Neural cell (in vitro differentiated cells): ENCODE data around the gene RALGPS1. TPM values are rescaled to one million over a fixed set of nuclear protein-coding genes. Genes with fewer than 3 reads are reported as not detected.

Experiments
- H2AFZ ChIP-seq: fragments of 200-600, 300-800 bp; sonication (generic), shearing (Covaris generic); 2 replicates; pipeline ENCODE4 v1.6.0; 2014; ENCODE audit warnings: low read depth, mild to moderate bottlenecking, antibody characterized with exemption, low read length, moderate library complexity
- H3F3A ChIP-seq: fragments of 200-600 bp; shearing (Covaris generic); 2 replicates; pipeline ENCODE4 v1.6.1; 2016; ENCODE audit warnings: mild to moderate bottlenecking, moderate library complexity, mixed read lengths, antibody characterized with exemption, low read length; ENCODE audit not compliant: insufficient read depth, poor library complexity, severe bottlenecking
- H3K27ac ChIP-seq: fragments of 200-600, 300-800 bp; sonication (generic), shearing (Covaris generic); 2 replicates; pipeline ENCODE4 v1.5.1; 2014; ENCODE audit warnings: mild to moderate bottlenecking, low read length, moderate library complexity
- H3K27me3 ChIP-seq: fragments of 300-800, 200-600 bp; sonication (generic), shearing (Covaris generic); 2 replicates; pipeline ENCODE4 v1.6.0; 2014; ENCODE audit warnings: mild to moderate bottlenecking, low read depth, low read length, moderate library complexity; ENCODE audit not compliant: insufficient read depth
- H3K36me3 ChIP-seq: fragments of 300-800, 200-600 bp; sonication (generic), shearing (Covaris generic); 2 replicates; pipeline ENCODE4 v1.5.1; 2014; ENCODE audit warnings: mild to moderate bottlenecking, antibody characterized with exemption, low read length, moderate library complexity; ENCODE audit not compliant: insufficient read depth
- H3K4me2 ChIP-seq: fragments of 300-800, 200-600 bp; sonication (generic), shearing (Covaris generic); 2 replicates; pipeline ENCODE4 v1.6.0; 2014; ENCODE audit warnings: mild to moderate bottlenecking, low read length
- H3K4me3 ChIP-seq: fragments of 300-800, 200-600 bp; sonication (generic), shearing (Covaris generic); 2 replicates; pipeline ENCODE4 v1.5.1; 2014; ENCODE audit warnings: mild to moderate bottlenecking, low read length, moderate library complexity
- H3K79me2 ChIP-seq: fragments of 200-600 bp; shearing (Covaris generic); replicated peaks from 2 replicates; pipeline ENCODE4 v1.6.0; 2014; ENCODE audit warnings: mild to moderate bottlenecking, low read length, moderate library complexity; ENCODE audit not compliant: insufficient read depth
- H3K9ac ChIP-seq: fragments of 300-800, 200-600 bp; sonication (generic), shearing (Covaris generic); 2 replicates; pipeline ENCODE4 v1.6.1; 2016; ENCODE audit warnings: mild to moderate bottlenecking, low read length, mixed read lengths
- H3K9me2 ChIP-seq: fragments of 200-600 bp; shearing (Covaris generic); 2 replicates; pipeline ENCODE4 v1.6.1; 2016; ENCODE audit warnings: mild to moderate bottlenecking, low read length, mixed read lengths; ENCODE audit not compliant: insufficient read depth
- H3K9me3 ChIP-seq: fragments of 200-600, 300-800 bp; sonication (generic), shearing (Covaris generic); 2 replicates; pipeline ENCODE4 v1.6.1; 2016; ENCODE audit warnings: mild to moderate bottlenecking, mixed run types, low read length, moderate library complexity, mixed read lengths
- H4K20me1 ChIP-seq: fragments of 200-600 bp; shearing (Covaris generic); 2 replicates; pipeline ENCODE4 v1.6.1; 2016; ENCODE audit warnings: mild to moderate bottlenecking, mixed run types; ENCODE audit not compliant: insufficient read depth
- EP300 ChIP-seq: fragments of 450-650 bp; conservative IDR thresholded peaks from 2 replicates; pipeline ENCODE4 v1.6.1; 2014; ENCODE audit warnings: antibody characterized with exemption, mild to moderate bottlenecking, moderate library complexity; ENCODE audit not compliant: poor library complexity, severe bottlenecking
- EZH2 ChIP-seq: fragments of 200-600, 300-800 bp; shearing (Covaris generic), sonication (generic); IDR thresholded peaks from 2 replicates; pipeline ENCODE4 v1.6.1; 2014; ENCODE audit warnings: antibody characterized with exemption, low read length, borderline replicate concordance, mild to moderate bottlenecking; ENCODE audit not compliant: insufficient read depth, poor library complexity, severe bottlenecking
- MXI1 ChIP-seq: fragments of 450-650 bp; conservative IDR thresholded peaks from 2 replicates; pipeline ENCODE4 v1.6.1; 2014; ENCODE audit warnings: antibody characterized with exemption, mild to moderate bottlenecking; ENCODE audit not compliant: poor library complexity, severe bottlenecking
- POLR2AphosphoS5 ChIP-seq: IDR thresholded peaks from 2 replicates; pipeline ENCODE4 v1.6.1; 2012
- RAD21 ChIP-seq: fragments of 450-650 bp; conservative IDR thresholded peaks from 2 replicates; pipeline ENCODE4 v1.6.1; 2014; ENCODE audit warnings: antibody characterized with exemption, mild to moderate bottlenecking, moderate library complexity
- SMC3 ChIP-seq: fragments of 450-650 bp; conservative IDR thresholded peaks from 2 replicates; pipeline ENCODE4 v1.6.1; 2014; ENCODE audit warnings: antibody characterized with exemption, mild to moderate bottlenecking, moderate library complexity; ENCODE audit not compliant: poor library complexity
- TAF1 ChIP-seq: IDR thresholded peaks from 2 replicates; pipeline ENCODE4 v1.6.1; 2012; ENCODE audit warnings: low read depth
- polyA plus RNA-seq: library from polyadenylated mRNA; depleted of rRNA; stranded (reverse); fragments of >200 nt; gene quantifications from 2 replicates; pipeline ENCODE4 v1.2.3, GENCODE V29; 2014
- TF ChIP-seq, protein P1 (sequence below): fragments of 450-650 bp; IDR thresholded peaks from 2 replicates; pipeline ENCODE4 v1.5.1; 2014; ENCODE audit warnings: antibody characterized with exemption, mild to moderate bottlenecking, moderate library complexity; ENCODE audit not compliant: poor library complexity, severe bottlenecking
- TF ChIP-seq, protein P2 (sequence below): IDR thresholded peaks from 2 replicates; pipeline ENCODE4 v1.6.1; 2012; ENCODE audit warnings: borderline replicate concordance

Gene RALGPS1
- polyA plus RNA-seq, 1 donor from 2014 or later, result 37.1 TPM

DNA sequence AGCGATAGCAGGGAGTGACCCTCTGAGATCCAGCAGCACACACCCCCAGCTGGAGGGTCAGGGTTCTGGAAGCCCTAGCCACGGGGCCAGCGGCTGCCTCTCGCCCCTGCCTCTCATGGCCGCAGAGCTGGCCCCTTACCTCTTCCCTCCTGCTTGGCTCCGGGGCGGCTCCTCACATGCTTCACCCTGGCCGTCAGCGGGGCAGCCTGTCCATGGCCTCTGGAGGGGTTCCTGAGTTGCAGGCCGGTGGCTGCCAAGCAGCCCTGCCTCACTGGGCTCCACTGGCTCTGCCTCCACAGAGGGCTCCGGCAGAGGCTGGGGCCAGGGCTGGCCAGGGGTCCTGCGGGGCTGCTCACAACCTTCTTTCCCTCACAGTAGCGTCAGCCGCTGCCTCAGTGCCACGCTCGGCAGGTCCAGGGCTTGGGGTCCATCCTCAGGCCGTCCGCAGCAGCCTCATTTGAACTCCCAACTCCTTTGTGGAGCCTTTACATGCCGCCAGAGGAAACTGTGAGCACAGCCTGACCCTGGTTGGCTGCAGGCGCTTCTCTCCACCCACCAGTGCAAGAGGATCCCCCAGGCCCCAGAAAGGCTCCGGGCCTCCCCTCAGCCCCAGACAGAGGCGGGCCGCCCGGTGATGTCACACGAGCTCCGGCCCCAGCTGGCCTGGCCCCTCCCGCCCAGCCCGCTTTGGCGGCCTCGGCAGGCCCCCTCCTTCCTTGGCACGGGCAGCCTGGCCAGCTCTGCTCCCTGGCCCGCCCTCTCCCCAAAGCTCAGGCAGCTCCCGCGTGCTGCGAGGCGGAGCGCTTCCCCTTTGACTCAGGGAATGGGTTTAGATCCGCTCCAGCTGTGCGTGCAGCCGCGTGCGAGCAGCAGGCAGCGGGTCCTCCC lies 207.8 kb downstream of the RALGPS1 start, which contains the start of gene ANGPTL2:
ANGPTL2 (minus strand) TSS at position 460 of the 888 bp plus-strand sequence. CDS start 13,904 bp downstream, outside the sequence.
- no peak within 1 kb of the TSS for H3K4me2 ChIP-seq
- no peaks in the 10 kb centered on the region for H3F3A ChIP-seq
- no peak within 1 kb of the TSS for H2AFZ ChIP-seq
- no peaks in the 10 kb centered on the region for H3K79me2 ChIP-seq
- no peak within 1 kb of the TSS for H3K27ac ChIP-seq
- TF ChIP-seq, protein P1, sequence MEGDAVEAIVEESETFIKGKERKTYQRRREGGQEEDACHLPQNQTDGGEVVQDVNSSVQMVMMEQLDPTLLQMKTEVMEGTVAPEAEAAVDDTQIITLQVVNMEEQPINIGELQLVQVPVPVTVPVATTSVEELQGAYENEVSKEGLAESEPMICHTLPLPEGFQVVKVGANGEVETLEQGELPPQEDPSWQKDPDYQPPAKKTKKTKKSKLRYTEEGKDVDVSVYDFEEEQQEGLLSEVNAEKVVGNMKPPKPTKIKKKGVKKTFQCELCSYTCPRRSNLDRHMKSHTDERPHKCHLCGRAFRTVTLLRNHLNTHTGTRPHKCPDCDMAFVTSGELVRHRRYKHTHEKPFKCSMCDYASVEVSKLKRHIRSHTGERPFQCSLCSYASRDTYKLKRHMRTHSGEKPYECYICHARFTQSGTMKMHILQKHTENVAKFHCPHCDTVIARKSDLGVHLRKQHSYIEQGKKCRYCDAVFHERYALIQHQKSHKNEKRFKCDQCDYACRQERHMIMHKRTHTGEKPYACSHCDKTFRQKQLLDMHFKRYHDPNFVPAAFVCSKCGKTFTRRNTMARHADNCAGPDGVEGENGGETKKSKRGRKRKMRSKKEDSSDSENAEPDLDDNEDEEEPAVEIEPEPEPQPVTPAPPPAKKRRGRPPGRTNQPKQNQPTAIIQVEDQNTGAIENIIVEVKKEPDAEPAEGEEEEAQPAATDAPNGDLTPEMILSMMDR, result no peak
- no peak for TF ChIP-seq POLR2AphosphoS5
- TF ChIP-seq EZH2, result no peak
- TF ChIP-seq SMC3, result no peak
- no peak for TF ChIP-seq MXI1
- TF ChIP-seq, protein P2, sequence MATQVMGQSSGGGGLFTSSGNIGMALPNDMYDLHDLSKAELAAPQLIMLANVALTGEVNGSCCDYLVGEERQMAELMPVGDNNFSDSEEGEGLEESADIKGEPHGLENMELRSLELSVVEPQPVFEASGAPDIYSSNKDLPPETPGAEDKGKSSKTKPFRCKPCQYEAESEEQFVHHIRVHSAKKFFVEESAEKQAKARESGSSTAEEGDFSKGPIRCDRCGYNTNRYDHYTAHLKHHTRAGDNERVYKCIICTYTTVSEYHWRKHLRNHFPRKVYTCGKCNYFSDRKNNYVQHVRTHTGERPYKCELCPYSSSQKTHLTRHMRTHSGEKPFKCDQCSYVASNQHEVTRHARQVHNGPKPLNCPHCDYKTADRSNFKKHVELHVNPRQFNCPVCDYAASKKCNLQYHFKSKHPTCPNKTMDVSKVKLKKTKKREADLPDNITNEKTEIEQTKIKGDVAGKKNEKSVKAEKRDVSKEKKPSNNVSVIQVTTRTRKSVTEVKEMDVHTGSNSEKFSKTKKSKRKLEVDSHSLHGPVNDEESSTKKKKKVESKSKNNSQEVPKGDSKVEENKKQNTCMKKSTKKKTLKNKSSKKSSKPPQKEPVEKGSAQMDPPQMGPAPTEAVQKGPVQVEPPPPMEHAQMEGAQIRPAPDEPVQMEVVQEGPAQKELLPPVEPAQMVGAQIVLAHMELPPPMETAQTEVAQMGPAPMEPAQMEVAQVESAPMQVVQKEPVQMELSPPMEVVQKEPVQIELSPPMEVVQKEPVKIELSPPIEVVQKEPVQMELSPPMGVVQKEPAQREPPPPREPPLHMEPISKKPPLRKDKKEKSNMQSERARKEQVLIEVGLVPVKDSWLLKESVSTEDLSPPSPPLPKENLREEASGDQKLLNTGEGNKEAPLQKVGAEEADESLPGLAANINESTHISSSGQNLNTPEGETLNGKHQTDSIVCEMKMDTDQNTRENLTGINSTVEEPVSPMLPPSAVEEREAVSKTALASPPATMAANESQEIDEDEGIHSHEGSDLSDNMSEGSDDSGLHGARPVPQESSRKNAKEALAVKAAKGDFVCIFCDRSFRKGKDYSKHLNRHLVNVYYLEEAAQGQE, result no peak
- TF ChIP-seq RAD21, result no peak
- TF ChIP-seq EP300, result no peak
- no peak for TF ChIP-seq TAF1
- H3K36me3 ChIP-seq, result no peaks in the 10 kb centered on the region
- no peaks in the 10 kb centered on the region for H3K9me3 ChIP-seq
- H3K9ac ChIP-seq, result peak within 1 kb of the TSS; percentile 31
- H3K9me2 ChIP-seq, result no peaks in the 10 kb centered on the region
- peak within 1 kb of the TSS; percentile 48 for H3K4me3 ChIP-seq
- H3K27me3 ChIP-seq, result peaks cover 4% of the 10 kb centered on the region
- no peaks in the 10 kb centered on the region for H4K20me1 ChIP-seq

DNA sequence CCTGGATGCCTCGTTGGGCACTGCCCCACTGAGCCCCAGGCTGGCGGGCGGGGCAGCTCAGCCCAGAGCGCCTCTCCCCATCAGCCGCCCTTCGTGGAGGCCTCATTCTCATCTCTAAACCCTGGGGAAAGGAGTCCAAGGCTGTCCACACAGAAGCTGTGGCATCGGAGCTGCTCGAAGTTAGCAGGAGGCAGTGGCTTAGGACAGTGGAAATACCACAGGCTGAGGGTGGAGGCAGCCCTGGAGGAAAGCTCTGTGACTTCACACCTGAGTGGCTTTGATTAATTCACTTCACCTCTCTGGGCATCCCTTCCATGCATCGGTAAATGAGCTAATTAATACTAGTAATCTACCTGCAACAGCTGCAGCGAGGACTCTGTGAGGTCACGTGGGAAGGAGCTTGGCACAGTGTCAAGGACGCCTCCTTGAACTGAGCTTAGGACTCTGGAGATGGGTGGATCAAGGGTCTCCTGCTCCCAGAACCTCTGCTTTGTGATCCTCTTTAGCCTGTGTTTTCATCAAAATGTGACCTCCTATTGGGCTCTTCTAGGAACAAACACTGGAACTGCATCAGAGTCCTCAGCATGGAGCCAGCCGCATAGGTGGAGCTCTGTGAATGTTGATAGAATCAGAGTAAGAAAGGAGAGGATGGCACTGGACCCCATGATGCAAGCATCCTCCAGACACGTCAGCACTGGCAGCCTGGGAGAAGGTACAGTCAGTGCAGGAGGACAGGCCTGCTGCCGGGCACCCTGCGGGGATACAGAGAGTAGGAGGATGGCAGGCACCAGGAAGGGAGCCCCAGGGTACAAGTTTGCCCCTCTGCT lies 208.7 kb downstream of the RALGPS1 start:
- Histone ChIP-seq H3K79me2 (no peaks in the 10 kb centered on the region), H3K4me3 (peak overlapping the region; percentile 48), H3K36me3 (no peaks in the 10 kb centered on the region), H2AFZ (no peak overlapping the region), H3K9me3 (no peaks in the 10 kb centered on the region), H3K9ac (peak overlapping the region; percentile 31), H3K27me3 (peaks cover 4% of the 10 kb centered on the region), H3K9me2 (no peaks in the 10 kb centered on the region), H3K4me2 (no peak overlapping the region), H3K27ac (no peak overlapping the region), H3F3A (no peaks in the 10 kb centered on the region), H4K20me1 (no peaks in the 10 kb centered on the region)
- TF ChIP-seq MXI1 (no peak), SMC3 (no peak)
